NCI-H187 (cell line): ENCODE results near the gene ANXA5.

Experiments used
- DNase-seq, 2 experiments: peaks; one replicate each; lab custom pipeline; 2025; lab: John Stamatoyannopoulos, UW

ANXA5 gene

DNA sequence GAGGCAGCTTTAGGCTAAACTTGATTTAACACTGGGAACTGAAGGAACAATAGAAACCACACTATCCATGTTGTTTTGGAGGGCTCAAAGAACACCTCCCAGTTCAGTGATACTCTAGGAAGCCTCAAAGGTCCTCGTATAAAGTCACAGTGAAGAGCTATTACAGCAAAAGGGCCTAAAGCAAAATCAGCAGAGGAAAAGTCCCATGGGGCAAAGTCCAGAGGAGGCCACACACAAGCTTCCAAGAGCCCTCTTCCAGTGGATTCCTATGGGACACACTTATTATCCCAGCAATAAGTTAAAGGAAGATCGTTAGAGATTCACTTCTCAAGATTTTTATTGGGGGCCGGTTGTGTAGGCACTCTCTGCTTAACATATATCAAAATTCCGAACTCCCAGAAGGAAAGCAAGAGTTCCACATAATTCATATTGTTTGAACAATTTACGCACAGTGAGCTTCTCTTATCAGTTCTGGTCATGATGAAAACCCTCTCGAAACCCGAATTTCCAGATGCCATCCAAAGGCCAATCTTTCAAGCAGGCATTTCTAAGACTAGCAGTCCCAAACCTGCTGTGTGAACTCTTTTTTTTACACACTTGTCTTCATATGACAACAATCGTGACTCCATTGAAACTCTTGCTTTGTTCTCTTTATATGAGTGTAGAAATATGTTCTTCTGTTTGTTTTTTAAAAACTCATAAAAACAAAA is 53.7 kb downstream of the ANXA5 start:
- no peak for DNase-seq

DNA sequence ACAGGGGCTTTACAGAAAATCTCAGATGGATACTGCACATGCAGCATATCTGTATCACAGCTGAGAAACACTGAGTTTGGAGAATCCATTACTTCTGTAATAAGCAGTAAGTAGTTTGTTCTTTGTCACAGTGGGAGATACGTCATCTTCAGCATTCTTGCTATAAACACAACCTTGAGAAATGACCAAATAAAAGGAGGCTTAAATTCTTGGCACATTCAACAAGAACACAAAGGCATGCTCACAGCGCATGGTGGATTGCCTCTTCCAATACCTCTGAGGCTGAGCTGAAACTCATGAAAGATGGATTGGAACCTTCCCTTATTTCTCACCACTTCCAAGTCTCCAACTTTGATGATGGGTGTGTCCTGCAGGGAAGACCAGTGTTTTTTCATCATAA is 54.5 kb downstream of the ANXA5 start:
- no peak for DNase-seq

DNA sequence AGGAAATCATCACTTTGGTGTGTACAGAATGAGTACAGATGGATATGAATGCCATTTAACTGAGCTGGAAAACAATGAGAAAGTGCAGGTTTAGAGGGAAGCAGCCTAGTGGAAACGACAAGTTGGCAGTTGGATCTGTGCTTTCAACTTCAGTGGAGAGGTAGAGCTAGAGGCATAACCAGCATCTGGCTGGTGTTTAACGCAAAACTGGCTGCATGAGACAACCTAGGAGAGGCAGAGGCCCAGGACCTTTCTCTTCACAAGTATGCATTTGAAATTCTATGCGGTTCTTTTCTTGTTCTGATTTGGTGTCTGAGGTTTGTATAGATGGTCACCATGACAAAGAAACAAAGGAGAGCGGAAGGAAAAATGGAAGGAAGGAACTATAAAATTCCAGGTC is 63.1 kb downstream of the ANXA5 start:
- DNase-seq, result no peak

DNA sequence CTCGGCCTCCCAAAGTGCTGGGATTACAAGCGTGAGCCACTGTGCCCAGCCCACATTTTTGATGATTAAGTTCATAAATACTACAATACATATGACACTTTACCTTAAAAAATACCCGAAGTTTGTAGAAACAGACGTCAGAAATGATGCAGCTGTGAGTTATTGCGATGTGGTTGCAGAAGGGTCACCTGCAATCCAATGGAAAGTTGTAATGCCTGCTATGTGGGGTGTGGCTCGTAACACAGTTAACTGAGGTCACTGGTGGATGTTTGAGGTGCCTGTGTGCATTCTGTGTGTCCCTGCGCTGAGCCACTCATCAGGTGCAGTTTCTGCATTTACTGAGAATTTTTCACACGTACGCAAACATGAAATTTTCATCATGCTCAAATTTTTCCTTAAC is 64.1 kb downstream of the ANXA5 start:
- no peak for DNase-seq
